ENCODE measurements around the gene FAM163A.
A peak's percentile ranks its signal among the peaks of the same experiment; 100 is the strongest.
"Not testable (repeated sequence)": the region's sequence is repeated elsewhere in the genome, so short reads cannot be mapped to it uniquely, and the experiment has no call there.

Gene FAM163A

GRCh38 chr1:179788259-179788658 is 45.2 kb downstream of the FAM163A start:
- no peak for DNase-seq (ENCODE audit: low read depth in 1 of 2, low spot score in 1 of 2)

- DNase-seq (ENCODE audit: low read depth in 1 of 2, low spot score in 1 of 2) = no peak
Observed at GRCh38 chr1:179793281-179793680, 50.2 kb downstream of the FAM163A start.

GRCh38 chr1:179794146-179794545 is 51.1 kb downstream of the FAM163A start:
- DNase-seq (ENCODE audit: low read depth in 1 of 2, low spot score in 1 of 2) = no peak

GRCh38 chr1:179794669-179795068 is 51.6 kb downstream of the FAM163A start:
- DNase-seq (ENCODE audit: low read depth in 1 of 2, low spot score in 1 of 2) = no peak

DNA sequence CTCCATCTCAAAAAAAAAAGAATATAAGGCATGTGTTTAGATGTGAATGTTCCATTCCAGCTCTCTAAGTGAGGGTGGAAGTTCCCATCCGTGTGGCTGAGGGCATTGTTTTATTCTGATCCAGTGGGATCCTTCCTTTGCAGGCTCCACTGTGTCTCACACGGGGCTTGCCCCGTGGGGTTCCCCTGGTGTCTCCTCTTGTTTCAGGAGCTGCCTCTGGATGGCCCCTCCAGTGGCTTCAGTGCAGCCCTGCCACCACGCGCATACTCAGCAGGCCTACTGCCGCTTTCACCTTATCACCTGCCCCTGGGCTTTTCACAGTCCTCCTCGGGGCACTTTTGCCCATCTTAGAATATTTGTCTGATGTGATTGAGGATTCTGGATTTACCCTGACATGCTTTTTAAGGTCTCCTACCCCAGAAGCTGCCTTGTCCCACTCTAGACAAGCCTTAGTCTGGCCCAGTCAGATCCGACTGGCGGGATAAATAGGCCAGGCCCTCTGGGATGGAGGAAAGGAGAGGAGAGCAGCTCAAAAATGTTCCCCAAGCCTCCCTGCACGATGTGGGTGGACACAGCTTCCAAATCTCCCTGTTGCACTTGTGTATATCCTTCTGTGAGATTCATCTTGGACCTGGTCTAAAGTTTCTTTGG is 55.2 kb downstream of the FAM163A start:
- DNase-seq (ENCODE audit: low read depth in 1 of 2, low spot score in 1 of 2) = no peak

DNA sequence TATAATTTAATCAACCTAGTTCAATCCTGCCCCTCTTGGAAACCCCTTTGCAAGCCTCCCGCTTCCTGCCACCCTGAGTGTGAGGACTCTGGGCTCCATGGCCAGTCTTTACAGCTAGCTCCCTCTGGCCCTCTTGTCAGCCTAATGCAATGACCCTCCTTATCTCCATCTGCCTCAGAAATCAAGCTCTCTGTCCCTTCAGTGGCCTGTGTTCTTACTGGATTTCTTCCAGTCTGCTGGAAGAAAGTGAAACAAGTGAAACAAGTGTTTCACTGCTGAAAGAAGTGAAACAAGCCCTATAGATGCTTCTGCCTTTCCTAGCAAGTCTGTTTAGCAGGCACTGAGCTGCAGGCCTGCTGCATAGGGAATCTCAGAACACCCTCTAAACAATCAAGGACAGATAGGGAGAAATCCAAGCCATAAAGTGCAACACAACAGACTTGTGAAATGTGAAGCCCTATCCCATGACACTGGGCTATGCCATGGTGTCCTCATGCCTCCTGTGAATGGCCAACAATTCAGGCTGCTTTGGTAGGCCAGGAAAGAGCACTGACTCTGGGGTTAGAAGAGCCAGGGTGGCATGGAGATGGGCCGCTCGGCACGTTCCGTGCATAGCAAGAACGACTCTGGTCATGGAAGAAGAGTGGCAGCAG is 55.9 kb downstream of the FAM163A start:
- no peak for DNase-seq (ENCODE audit: low read depth in 1 of 2, low spot score in 1 of 2)

DNA sequence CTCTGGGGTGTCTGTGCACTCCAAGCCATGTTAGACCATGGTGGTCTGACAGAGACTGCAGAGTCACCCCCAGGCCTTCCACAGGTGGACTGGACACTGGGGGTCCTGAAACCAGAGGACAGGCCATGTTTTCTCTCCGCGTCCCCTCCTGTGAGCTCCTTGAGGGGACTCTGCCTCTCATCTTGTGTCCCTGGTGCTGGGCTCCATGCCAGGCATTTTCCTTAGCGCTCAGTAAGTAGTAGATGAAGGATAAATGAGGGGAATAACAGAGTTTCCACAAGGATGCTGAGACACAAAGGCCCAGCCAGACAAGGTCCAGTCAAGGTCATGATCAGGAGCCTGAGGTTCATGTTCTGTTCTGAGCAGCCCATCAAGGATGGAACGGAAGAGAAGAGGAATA is 57.4 kb downstream of the FAM163A start:
- DNase-seq (ENCODE audit: low read depth in 1 of 2, low spot score in 1 of 2) = no peak

GRCh38 chr1:179803104-179803503 is 60.0 kb downstream of the FAM163A start:
- no peak for DNase-seq (ENCODE audit: low read depth in 1 of 2, low spot score in 1 of 2)

GRCh38 chr1:179803918-179804317 is 60.8 kb downstream of the FAM163A start:
- DNase-seq (ENCODE audit: low read depth in 1 of 2, low spot score in 1 of 2) = no peak

- not testable (repeated sequence) for DNase-seq (ENCODE audit: low read depth in 1 of 2, low spot score in 1 of 2)
Observed at GRCh38 chr1:179804417-179804816, 61.3 kb downstream of the FAM163A start.

GRCh38 chr1:179805291-179806195 is 62.5 kb downstream of the FAM163A start:
- no peak for DNase-seq (ENCODE audit: low read depth in 1 of 2, low spot score in 1 of 2)

DNA sequence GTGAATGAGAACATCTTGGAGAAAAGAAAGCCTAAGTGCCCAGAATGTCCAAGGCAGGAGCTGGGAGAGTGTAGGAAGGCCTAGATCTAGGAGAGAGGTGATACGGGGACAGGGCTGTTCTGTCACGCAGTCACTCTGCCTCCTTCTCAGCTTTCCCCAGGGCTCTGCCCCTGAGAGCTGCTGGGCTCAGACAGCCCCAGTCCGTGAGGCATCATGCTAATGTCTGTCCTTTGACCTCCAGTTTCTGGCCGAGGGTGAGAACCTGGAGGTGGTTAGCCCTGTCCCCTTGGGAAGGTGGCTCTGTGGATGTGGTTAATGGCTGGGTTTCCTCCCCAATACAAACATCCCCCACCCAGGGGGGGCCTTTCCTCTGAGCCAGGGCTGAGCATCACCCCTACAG is 63.2 kb downstream of the FAM163A start:
- DNase-seq (ENCODE audit: low read depth in 1 of 2, low spot score in 1 of 2) = no peak

- no peak for DNase-seq (ENCODE audit: low read depth in 1 of 2, low spot score in 1 of 2)
Observed at GRCh38 chr1:179807291-179807690, 64.2 kb downstream of the FAM163A start.

GRCh38 chr1:179807691-179808485 is 64.8 kb downstream of the FAM163A start:
- DNase-seq (ENCODE audit: low read depth in 1 of 2, low spot score in 1 of 2) = no peak

DNA sequence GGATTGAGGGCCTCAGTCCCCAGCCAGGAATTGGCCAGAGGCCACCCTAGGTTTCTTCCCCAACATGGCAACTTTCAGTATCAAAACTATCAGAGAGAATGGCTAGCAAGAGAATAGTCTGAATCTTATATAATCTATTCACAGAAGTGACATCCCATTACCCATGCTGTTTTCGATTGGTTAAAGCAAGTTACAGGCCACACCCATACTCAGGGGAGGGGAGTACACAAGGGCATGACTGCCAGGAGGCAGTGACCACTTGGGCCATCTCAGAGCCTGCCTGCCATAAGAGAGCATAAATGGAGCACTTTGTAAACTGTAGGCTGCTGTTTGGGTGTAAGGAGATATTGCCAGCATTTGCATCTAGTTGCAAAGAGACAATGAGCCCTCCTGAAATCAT is 65.4 kb downstream of the FAM163A start:
- DNase-seq (ENCODE audit: low read depth in 1 of 2, low spot score in 1 of 2) = no peak

GRCh38 chr1:179809506-179810366 is 66.6 kb downstream of the FAM163A start:
- peak; percentile 38 to 42 for DNase-seq (ENCODE audit: low read depth in 1 of 2, low spot score in 1 of 2)

GRCh38 chr1:179810367-179810715 is 67.2 kb downstream of the FAM163A start:
- no peak for DNase-seq (ENCODE audit: low read depth in 1 of 2, low spot score in 1 of 2)

- DNase-seq (ENCODE audit: low read depth in 1 of 2, low spot score in 1 of 2) = no peak
Observed at GRCh38 chr1:179812501-179813292, 69.6 kb downstream of the FAM163A start.

Measured in stimulated activated CD4-positive, alpha-beta T cell treated with anti-CD3 and anti-CD28 coated beads, Interleukin-15, amount 100 ng/mL, for 1 hour (primary cell).